Mesendoderm (in vitro differentiated cells): ENCODE data around the gene ZNF442. TPM values are rescaled to one million over a fixed set of nuclear protein-coding genes. Genes with fewer than 3 reads are reported as not detected.
"Not testable (repeated sequence)": the region's sequence is repeated elsewhere in the genome, so short reads cannot be mapped to it uniquely, and the experiment has no call there.

Experiments used
- DNase-seq: peaks from one replicate; pipeline ENCODE4 v3.0.0; 2013
- H2AK5ac ChIP-seq: 2 replicates; pipeline ENCODE4 v1.6.1; 2013; ENCODE audit warnings: low read length, inconsistent platforms
- H2BK120ac ChIP-seq: 2 replicates; pipeline ENCODE4 v1.6.1; 2013; ENCODE audit warnings: low read depth, mild to moderate bottlenecking, low read length, moderate library complexity, mixed read lengths
- H2BK15ac ChIP-seq: replicated peaks from 2 replicates; pipeline ENCODE4 v1.6.1; 2013; ENCODE audit warnings: low read depth, mild to moderate bottlenecking, moderate library complexity
- H2BK5ac ChIP-seq: 2 replicates; pipeline ENCODE4 v1.6.1; 2013; ENCODE audit warnings: low read length, inconsistent platforms
- H3K18ac ChIP-seq: 2 replicates; pipeline ENCODE4 v1.6.1; 2013; ENCODE audit warnings: mild to moderate bottlenecking, low read length, mixed read lengths
- H3K23ac ChIP-seq: one replicate; pipeline ENCODE4 v1.6.1; 2013; ENCODE audit warnings: low read length
- H3K27ac ChIP-seq: 2 replicates; pipeline ENCODE4 v1.5.1; 2013; ENCODE audit warnings: low read depth, mild to moderate bottlenecking, inconsistent platforms, low read length, moderate library complexity
- H3K27me3 ChIP-seq: 2 replicates; pipeline ENCODE4 v1.6.1; 2013; ENCODE audit warnings: low read length, control low read depth, mild to moderate bottlenecking, inconsistent platforms; ENCODE audit not compliant: insufficient read depth, poor library complexity
- H3K36me3 ChIP-seq: 2 replicates; pipeline ENCODE4 v1.6.1; 2013; ENCODE audit warnings: low read length, inconsistent platforms; ENCODE audit not compliant: control insufficient read depth, insufficient read depth
- H3K4ac ChIP-seq: one replicate; pipeline ENCODE4 v1.6.1; 2013; ENCODE audit warnings: low read depth, mild to moderate bottlenecking, low read length, moderate library complexity
- H3K4me1 ChIP-seq: 2 replicates; pipeline ENCODE4 v1.6.1; 2013; ENCODE audit warnings: low read depth, low read length, inconsistent platforms; ENCODE audit not compliant: control insufficient read depth
- H3K4me2 ChIP-seq: 2 replicates; pipeline ENCODE4 v1.6.1; 2013; ENCODE audit warnings: low read length
- H3K4me3 ChIP-seq: 2 replicates; pipeline ENCODE4 v1.5.1; 2013; ENCODE audit warnings: mild to moderate bottlenecking, low read length
- H3K56ac ChIP-seq: one replicate; pipeline ENCODE4 v1.6.1; 2013; ENCODE audit warnings: low read length
- H3K79me1 ChIP-seq: 2 replicates; pipeline ENCODE4 v1.6.1; 2013; ENCODE audit warnings: low read length, inconsistent platforms
- H3K79me2 ChIP-seq: 2 replicates; pipeline ENCODE4 v1.6.1; 2013; ENCODE audit warnings: mild to moderate bottlenecking, low read length; ENCODE audit not compliant: control insufficient read depth, insufficient read depth
- H3K9ac ChIP-seq: 2 replicates; pipeline ENCODE4 v1.6.1; 2013; ENCODE audit warnings: low read length, inconsistent platforms
- H4K5ac ChIP-seq: one replicate; pipeline ENCODE4 v1.6.1; 2013; ENCODE audit warnings: low read length
- H4K8ac ChIP-seq: one replicate; pipeline ENCODE4 v1.6.1; 2013; ENCODE audit warnings: low read depth, mild to moderate bottlenecking, control low read depth, low read length, moderate library complexity
- WGBS: extraction: QIAGEN DNeasy Blood & Tissue Kit; methylation state at CpG from one replicate; pipeline ENCODE4 v1.1.7; 2013; ENCODE audit warnings: low lambda C conversion rate, missing lambda C conversion rate; ENCODE audit not compliant: insufficient coverage; ENCODE audit errors: extremely low coverage; 5-methylcytosine and 5-hydroxymethylcytosine counted together
- small RNA-seq: library from polyadenylated mRNA; stranded (forward); fragments of <200 nt; extraction: miRNeasy Mini kit (QIAGEN cat#:217004); gene quantifications from one replicate; pipeline ENCODE3, GENCODE V24; 2013; ENCODE audit not compliant: insufficient read depth

Gene ZNF442

GRCh38 chr19:12314553-12314952 lies 50.9 kb downstream of the ZNF442 start:
- no peaks in the 10 kb centered on the region for H3K36me3 ChIP-seq
- H3K4me2 ChIP-seq = no peak overlapping the region
- no peak overlapping the region for H2BK5ac ChIP-seq
- no peak for DNase-seq
- H3K4ac ChIP-seq = no peak overlapping the region
- no peak overlapping the region for H3K4me3 ChIP-seq
- no peaks in the 10 kb centered on the region for H3K27me3 ChIP-seq
- H2AK5ac ChIP-seq = no peak overlapping the region
- no peak overlapping the region for H3K27ac ChIP-seq
- H3K23ac ChIP-seq = no peak overlapping the region
- no peak overlapping the region for H3K56ac ChIP-seq
- no peaks in the 10 kb centered on the region for H3K79me2 ChIP-seq
- H3K9ac ChIP-seq = no peak overlapping the region
- no peak overlapping the region for H2BK15ac ChIP-seq
- no peak overlapping the region for H3K18ac ChIP-seq
- H4K8ac ChIP-seq = no peak overlapping the region
- H2BK120ac ChIP-seq = no peak overlapping the region
- no peak overlapping the region for H4K5ac ChIP-seq
- WGBS = no CpG with 5 or more reads among the region's 7 CpGs
- no peaks in the 10 kb centered on the region for H3K4me1 ChIP-seq
- no peaks in the 10 kb centered on the region for H3K79me1 ChIP-seq

- not testable (repeated sequence) for H2BK5ac ChIP-seq, H3K4me2 ChIP-seq, H3K27me3 ChIP-seq, H3K36me3 ChIP-seq, H2AK5ac ChIP-seq, H3K79me2 ChIP-seq, H2BK120ac ChIP-seq, H2BK15ac ChIP-seq, H3K4ac ChIP-seq, H3K18ac ChIP-seq, H3K23ac ChIP-seq, H3K4me3 ChIP-seq, H4K8ac ChIP-seq, H4K5ac ChIP-seq, H3K9ac ChIP-seq, H3K79me1 ChIP-seq, H3K56ac ChIP-seq, H3K27ac ChIP-seq, H3K4me1 ChIP-seq, DNase-seq
- WGBS = no CpG with 5 or more reads among the region's 12 CpGs
Measured at GRCh38 chr19:12308891-12309290, 56.6 kb downstream of the ZNF442 start.

Small RNAs within 50 kb of the gene (small RNA-seq; reads per million reads assigned to genes)
- not detected for gene RPS29P23
